ENCODE measurements around the gene OPN1MW.
"Not testable (repeated sequence)": the region's sequence is repeated elsewhere in the genome, so short reads cannot be mapped to it uniquely, and the experiment has no call there.

The OPN1MW gene

GRCh38 chrX:154182296-154182695 lies at the start of gene OPN1MW:
Gene OPN1MW, plus strand, starts transcription at chrX:154182596. Its CDS starts 82 bp downstream, at chrX:154182678.
- not testable (repeated sequence) for DNase-seq (ENCODE audit: low read depth)

- DNase-seq (ENCODE audit: low read depth), result no peak
These were observed 46.8 kb upstream of the OPN1MW start for GRCh38 chrX:154135458-154136229.

- peak; percentile 68 for DNase-seq (ENCODE audit: low read depth)
These were observed 45.7 kb upstream of the OPN1MW start for GRCh38 chrX:154136627-154137161.

GRCh38 chrX:154138857-154139256 lies 43.5 kb upstream of the OPN1MW start:
- no peak for DNase-seq (ENCODE audit: low read depth)

DNA sequence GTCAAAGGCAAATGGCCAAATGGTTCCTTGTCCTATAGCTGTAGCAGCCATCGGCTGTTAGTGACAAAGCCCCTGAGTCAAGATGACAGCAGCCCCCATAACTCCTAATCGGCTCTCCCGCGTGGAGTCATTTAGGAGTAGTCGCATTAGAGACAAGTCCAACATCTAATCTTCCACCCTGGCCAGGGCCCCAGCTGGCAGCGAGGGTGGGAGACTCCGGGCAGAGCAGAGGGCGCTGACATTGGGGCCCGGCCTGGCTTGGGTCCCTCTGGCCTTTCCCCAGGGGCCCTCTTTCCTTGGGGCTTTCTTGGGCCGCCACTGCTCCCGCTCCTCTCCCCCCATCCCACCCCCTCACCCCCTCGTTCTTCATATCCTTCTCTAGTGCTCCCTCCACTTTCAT lies 42.2 kb upstream of the OPN1MW start:
- no peak for DNase-seq (ENCODE audit: low read depth)

- no peak for DNase-seq (ENCODE audit: low read depth)
These were observed 41.7 kb upstream of the OPN1MW start for GRCh38 chrX:154140742-154141141.

GRCh38 chrX:154142386-154142785 lies 40.0 kb upstream of the OPN1MW start:
- no peak for DNase-seq (ENCODE audit: low read depth)

- DNase-seq (ENCODE audit: low read depth), result no peak
These were observed 39.2 kb upstream of the OPN1MW start for GRCh38 chrX:154142950-154143745.

- DNase-seq (ENCODE audit: low read depth), result not testable (repeated sequence)
These were observed 38.4 kb upstream of the OPN1MW start, which contains the start of gene OPN1LW for GRCh38 chrX:154144010-154144409. Gene OPN1LW, plus strand, starts transcription at chrX:154144243. Its CDS starts 41 bp downstream, at chrX:154144284.

DNA sequence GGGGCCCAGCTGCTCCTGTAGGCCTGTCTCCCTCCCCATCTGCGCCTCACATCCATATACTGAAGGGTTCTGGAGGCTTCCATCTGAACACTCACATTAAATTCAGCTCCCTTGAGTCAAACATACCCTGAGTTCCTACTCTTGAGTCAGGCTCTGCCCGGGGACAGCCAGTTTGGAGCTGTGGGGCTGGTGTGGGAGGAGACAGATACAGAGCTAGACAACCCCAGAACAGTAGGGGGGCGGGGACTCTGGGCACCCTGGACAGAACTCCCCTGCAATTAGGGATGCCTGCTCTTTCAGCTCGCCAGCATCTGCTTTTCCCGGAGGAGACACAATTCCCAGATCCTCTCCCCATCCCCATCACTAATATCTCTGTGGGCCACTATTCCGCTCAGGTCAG lies 31.4 kb upstream of the OPN1MW start:
- not testable (repeated sequence) for DNase-seq (ENCODE audit: low read depth)

GRCh38 chrX:154156221-154156620 lies 26.2 kb upstream of the OPN1MW start:
- DNase-seq (ENCODE audit: low read depth), result not testable (repeated sequence)

DNA sequence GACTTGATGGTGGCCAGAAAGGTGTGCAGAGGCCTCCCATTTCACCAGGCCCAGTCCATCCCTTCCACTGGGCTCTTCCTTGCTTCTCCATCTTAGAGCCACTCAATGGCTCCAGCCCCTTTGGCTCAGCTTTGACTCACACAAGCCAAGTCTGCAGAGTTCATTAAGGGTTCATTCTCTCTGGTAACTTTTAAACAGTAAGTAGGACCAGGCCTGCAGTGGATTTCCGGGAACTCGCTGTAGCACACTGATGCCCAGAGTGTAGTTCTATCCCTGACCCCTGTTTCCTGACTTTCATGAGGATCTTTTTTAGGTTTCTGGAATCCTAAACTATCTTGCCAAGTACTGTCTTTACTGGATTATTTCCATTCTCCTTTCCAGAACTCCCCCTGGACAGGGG lies 25.2 kb upstream of the OPN1MW start:
- DNase-seq (ENCODE audit: low read depth), result not testable (repeated sequence)

- DNase-seq (ENCODE audit: low read depth), result not testable (repeated sequence)
These were observed 23.1 kb upstream of the OPN1MW start for GRCh38 chrX:154159345-154159744.

DNA sequence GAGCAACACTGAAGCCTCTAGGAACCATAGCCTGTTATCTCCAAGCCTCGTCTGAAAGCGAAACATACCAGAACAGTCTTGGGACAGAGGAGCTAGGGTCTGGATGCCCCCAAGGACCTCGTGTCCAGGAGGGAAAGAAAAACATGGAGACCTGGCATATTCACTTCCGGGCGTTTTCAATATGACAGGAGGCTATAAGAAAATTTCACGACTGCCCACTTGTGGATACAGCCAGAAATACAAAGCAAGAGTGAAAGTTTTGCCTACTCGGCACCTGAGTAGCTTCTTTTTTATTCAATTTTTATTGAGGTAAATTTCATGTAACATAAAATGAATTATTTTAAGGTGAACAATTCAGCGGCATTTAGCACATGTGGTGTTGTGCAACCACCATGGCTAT lies 17.5 kb upstream of the OPN1MW start:
- DNase-seq (ENCODE audit: low read depth), result not testable (repeated sequence)

- not testable (repeated sequence) for DNase-seq (ENCODE audit: low read depth)
These were observed 14.0 kb upstream of the OPN1MW start for GRCh38 chrX:154168384-154168783.

DNA sequence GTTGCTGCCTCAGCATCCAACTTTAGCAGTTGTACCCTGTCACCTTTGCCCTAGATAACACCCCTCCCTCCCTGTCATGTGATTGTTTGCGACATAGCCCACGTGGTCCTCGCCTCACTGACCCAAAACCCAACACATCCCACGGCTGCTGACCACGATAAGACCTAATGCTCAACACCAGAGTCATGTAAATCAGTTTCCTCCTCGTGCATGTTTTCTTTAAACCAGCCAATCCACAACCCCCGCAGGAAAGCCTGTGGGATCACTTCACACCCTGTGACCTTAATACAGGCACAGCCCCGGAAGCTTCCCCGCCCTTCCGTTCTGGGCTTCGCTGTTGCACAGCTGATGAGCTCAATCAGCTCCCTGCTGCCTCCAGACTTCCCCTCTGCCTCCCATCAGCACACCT lies 9.9 kb upstream of the OPN1MW start:
- not testable (repeated sequence) for DNase-seq (ENCODE audit: low read depth)

DNA sequence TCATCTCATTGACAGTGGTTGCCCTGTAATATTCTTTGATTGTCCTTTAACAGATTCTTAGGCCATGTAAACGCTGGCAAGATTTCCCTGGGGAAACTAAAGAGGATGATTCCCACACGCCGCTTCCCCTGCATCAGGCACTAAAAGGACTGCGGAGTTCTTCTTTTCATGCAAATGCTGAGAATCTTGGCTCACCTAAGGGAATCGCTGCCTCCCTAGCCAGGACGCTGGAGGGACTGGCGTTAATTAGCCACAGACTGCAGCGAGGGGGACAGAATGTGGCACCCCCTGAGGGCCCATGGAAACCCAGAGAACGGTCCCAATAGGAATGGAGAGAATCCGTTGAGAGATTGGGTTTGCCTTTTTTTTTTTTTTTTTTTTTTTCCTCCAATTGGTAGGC lies 8.0 kb upstream of the OPN1MW start:
- DNase-seq (ENCODE audit: low read depth), result not testable (repeated sequence)

DNA sequence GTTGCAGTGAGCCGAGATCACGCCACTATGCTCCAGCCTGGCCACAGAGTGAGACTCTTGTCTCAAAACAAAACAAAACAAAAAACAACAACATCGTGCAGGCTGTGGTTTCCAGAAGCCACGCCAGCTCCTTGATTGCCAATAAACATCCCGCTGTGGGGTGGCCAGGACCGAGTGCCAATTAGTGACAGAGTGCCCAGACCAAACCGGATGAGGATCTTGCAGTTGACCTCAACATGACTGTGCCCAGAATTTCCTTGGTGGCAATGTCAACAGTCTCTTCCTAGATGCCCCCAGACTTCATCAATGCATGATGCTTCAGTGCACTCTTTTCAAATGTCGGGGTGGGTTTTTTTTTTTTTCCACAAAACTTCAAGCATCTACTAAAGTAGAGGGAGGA lies 1.4 kb downstream of the OPN1MW start:
- not testable (repeated sequence) for DNase-seq (ENCODE audit: low read depth)

DNA sequence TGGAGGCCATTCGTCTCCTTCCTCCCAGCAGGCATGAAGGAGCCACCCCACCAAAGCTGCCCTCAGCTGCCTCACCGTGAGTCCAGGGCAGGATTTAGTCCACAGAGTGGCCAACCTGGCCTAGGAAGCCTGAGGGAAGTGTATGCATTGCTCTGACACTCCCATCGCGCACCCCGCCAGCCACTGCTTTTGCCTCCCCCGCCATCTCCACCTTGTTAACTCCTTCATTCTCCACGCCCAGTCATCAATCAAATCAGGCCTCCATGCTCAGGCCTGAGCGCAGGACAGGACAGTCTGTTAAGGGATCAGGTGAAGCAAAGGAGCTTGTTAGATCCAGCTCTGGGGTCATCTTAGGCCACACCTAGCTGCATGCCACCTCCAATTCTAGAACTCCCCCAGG lies 10.4 kb downstream of the OPN1MW start:
- DNase-seq (ENCODE audit: low read depth), result not testable (repeated sequence)

- DNase-seq (ENCODE audit: low read depth), result not testable (repeated sequence)
These were observed 11.9 kb downstream of the OPN1MW start for GRCh38 chrX:154194316-154194715.

DNA sequence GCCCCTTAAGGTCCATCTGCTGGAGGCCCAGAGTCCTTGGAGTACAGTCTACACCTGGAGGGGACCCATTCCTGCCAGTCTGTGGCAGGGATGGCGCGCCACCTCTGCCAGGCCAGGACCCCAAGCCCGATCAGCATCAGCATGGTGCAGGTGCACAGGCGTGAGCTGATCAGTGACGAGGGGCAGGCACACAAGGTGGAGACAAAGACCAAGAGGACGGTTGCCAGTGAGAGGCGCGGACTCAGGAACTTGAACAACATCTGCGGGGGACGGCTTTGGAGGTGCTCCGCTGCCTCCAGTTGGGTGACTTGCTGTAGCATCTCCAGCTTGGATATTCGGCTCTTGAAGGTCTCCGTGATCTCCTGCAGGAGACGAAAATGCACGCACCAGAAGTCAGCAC lies 14.1 kb downstream of the OPN1MW start:
- DNase-seq (ENCODE audit: low read depth), result not testable (repeated sequence)

GRCh38 chrX:154209670-154210418 lies 27.4 kb downstream of the OPN1MW start:
- not testable (repeated sequence) for DNase-seq (ENCODE audit: low read depth)
